HuH-7 (cell line): Measurements from ENCODE around the gene CUL5.
A peak's percentile ranks its signal among the peaks of the same experiment; 100 is the strongest.
"Not testable (repeated sequence)": the region's sequence is repeated elsewhere in the genome, so short reads cannot be mapped to it uniquely, and the experiment has no call there.

ENCODE experiments used
- DNase-seq: peaks from one replicate; pipeline ENCODE4 v3.0.0; 2011; ENCODE audit warnings: low spot score

The CUL5 gene

DNA sequence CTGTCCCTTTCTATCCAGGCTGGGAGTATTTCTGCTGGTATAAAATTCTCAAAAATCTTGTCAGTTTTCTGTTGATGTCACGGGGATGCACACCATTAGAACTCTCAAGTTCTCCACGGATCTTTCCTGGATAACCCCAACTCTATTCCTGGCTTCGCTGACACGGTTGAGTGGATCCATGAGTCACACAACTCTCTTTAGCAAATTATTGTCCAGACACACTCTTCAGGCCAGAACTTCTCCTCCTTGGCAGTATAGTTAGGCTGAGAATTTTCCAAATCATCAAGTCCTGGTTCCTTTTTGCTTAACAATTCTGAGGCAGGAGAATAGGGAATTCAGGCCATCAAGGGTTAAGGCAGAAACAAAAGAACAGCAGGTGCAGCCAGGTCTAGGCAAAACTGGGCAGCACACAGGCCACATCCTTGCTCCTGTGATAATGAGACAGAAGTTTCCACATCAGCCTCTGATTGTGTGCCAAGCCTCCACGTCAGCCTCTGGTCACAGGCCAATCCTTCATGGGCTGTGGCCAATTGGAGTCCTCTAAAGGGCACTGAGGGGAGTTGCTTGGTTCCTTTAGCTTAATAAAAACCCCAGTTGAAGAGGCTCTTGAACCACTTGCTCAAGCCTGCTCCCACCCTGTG lies 106.9 kb downstream of the CUL5 start:
- no peak for DNase-seq

DNA sequence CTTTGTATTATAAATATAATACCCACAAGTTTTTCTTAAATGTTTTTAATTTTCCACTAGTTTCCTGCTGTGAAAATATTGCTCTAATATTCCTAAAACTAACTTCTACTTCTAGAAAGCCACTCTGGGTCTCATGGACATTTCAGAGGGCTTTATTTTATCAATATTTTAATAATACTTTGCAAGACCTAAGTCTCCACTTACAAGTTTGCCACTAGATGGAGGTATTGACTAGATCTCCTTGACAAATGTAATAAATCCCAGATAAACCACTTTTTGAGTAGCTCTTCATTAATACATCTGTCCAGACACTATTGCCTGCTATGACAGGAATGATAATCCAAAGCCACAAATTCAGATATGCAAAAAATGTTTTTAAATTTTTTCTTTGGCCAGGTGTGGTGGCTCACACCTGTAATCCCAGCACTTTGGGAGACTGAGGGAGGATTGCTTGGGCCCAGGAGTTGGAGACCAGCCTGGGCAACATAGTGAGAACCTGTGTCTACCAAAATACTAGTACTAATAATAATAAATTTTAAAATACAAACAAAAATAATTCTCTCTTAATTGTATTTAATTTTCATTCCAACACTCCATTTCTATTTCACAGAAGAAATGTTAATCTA lies 109.2 kb downstream of the CUL5 start:
- peak; percentile 44 for DNase-seq

- not testable (repeated sequence) for DNase-seq
Measured at GRCh38 chr11:108120936-108121273, 112.2 kb downstream of the CUL5 start.

DNA sequence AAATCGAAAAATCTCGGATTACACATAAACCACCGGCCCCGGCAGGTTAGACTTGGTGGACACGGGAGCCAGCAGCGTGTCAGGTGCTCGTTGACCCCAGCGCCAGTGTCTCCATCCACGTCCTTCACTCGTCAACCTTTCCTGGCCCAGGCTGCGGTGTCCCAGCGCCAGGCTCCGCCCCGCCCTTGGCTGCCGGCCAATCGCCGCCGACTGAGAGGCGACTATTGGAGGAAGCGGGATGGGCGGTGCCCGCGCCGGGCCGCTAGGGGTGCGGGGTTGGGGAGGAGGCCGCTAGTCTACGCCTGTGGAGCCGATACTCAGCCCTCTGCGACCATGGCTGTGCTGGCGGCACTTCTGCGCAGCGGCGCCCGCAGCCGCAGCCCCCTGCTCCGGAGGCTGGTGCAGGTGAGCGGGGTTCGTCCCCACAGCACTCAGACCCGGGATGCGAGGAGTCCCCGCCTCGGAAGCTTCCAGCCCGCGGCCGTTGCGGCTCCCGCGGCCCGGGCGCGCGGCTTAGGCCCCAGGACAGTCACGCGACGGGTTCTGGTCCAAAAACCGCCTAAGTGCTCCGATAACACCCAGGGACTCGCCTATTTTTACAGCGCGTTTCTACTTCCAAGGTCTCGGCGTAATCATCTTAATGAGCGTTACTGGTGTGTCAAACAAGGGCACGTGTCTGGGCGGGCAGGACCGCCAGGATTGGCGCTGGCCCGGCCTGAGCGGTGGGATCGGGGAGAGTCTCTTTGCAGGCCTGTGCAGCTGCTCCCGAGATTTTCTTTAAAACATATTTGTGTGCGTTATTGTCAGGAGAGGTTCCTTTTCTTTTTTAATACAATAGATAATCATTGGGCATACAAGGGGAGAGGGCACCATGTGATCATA lies 112.8 kb downstream of the CUL5 start, which contains the start of gene ACAT1:
Gene ACAT1 (plus strand): TSS at position 294 of the 882 bp plus-strand sequence. CDS start 40 bp downstream, at position 334.
- peak; percentile 92 for DNase-seq

- no peak for DNase-seq
Measured at GRCh38 chr11:108122166-108122628, 113.5 kb downstream of the CUL5 start.

DNA sequence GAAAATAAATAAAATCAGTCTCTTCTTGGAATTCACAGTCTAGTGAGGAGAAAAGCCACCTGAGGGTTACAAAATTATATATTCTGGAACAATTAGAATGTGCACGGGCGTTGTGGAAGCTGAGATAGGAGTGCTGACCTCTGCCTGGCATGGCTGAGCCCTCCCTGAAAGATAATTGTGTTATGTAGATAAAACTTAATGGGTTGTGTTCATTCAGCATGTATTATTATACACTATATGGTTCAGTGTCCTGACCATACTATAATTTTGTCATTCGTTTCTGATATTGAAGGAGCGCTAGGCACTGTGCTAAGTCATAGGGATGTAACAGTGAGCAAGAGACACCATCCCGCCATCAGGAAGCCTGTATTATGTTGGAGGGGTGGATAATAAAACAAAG lies 116.4 kb downstream of the CUL5 start:
- no peak for DNase-seq

DNA sequence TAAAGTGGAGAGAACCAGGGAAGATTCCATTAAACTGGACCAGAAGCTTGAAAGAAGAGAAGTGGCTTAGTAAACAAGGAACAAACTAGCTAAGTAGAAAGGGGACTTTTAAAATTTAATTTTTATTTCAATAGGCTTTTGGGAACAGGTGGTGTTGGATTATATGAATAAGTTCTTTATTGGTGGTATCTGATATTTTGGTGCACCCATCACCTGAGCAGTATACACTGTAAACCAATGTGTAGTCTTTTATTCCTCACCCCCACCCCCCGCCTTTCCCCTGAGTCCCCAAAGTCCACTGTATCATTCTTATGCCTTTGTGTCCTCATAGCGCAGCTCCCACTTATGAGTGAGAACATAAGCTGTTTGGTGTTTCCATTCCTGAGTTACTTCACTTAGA lies 120.1 kb downstream of the CUL5 start:
- DNase-seq: no peak

DNA sequence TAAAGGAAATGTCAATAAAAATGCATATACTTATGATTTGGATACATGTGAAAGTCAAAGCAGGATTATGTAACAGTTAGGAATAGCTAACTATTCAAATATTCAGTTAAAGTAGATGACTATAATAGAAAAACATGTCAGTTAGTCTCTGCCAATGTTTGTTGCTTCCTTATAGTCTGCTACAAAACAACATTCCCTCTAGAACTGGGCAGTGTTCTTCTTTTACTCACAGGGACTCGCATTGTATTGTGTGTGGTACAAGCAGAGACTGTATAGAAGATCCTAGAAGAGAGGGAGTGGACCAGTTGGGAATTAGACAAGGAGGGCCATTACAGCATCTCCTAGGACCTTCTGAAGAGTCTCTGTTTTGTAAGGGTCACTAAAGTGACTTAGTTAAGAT lies 123.3 kb downstream of the CUL5 start:
- DNase-seq: no peak

DNA sequence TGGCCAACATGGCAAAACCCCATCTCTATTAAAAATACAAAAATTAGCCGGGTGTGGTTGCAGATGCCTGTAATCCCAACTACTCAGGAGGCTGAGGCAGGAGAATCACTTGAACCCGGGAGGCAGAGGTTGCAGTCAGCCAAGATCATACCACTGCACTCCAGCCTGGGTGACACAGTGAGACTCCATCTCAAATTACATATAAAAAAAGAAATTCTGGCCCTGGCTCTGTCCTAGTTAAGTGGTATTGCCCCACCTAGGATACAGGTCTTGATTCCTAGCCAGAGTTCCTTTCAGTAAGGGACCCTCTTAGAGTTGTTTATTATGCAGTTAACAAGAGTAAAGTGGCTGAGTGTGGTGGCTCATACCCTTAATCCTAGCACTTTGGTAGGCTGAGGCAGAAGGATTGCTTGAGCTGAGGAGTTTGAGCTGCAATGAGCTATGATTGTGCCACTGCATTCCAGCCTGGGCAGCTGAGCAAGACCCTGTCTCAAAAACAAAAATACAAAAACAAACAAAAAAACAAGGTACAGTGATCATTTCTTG lies 124.4 kb downstream of the CUL5 start:
- DNase-seq: not testable (repeated sequence)

DNA sequence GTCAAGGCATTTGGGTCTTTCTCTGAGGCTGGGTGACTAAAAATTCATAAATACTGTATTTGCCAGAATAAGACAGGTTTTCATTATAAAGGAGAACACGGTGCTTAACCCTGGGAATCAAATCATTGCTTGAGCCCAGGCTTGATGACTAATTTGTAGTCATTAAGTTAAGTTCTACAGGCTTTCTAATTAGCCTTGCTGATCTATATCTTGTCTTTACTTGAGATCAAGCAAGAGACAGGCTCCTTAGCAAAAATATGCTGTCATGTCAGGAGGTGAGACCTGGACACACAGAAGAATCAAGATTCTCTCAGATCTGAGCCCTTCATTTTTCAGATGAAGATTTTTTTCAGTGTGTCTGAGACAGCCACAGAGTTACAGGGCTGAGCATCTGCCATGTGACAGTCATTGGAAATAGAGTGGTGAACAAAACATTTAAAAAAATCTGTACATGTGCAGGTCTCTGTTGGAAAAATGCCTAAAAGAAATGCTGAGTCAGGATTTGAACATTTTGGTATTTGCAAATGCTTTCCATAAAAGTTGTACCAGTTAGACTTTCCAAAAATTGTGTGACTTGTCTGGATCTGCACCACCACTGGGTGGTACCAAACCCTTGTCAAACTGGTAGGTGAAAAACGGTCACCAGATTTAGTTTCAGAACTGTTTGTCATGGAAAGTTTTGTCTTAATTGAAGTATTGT lies 127.3 kb downstream of the CUL5 start:
- no peak for DNase-seq

DNA sequence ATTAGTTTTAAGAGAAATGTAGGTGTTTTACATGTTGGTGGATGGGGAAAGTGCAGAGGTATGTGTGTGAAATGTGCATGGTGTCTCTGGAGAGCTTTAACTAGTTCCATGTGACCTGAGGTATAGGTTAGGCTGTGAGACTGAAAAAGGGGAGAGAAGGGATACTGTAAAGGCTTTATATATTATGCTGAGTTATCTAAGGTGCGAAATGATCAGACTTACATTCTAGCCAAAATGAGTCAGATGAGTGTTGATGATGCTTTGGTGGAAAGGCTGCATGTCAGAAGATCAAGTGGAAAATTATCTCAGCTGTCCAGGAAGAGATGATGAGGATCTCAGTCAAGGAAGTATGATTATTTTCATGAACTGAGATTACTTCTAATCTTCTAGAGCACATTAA lies 128.5 kb downstream of the CUL5 start:
- no peak for DNase-seq

DNA sequence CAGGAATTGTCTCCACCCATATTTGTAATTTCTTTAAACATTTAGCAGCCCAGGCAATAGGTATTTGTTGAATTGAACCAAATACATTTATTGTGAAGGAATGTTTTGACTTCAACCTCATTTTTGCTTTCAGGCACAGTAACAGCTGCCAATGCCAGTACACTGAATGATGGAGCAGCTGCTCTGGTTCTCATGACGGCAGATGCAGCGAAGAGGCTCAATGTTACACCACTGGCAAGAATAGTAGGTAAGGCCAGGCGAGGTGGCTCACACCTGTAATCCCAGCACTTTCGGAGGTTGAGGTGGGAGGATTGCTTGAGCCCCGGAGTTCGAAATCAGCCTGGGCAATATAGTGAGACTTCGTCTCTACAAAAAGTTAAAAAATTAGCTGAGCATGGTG lies 133.6 kb downstream of the CUL5 start:
- DNase-seq: no peak

DNA sequence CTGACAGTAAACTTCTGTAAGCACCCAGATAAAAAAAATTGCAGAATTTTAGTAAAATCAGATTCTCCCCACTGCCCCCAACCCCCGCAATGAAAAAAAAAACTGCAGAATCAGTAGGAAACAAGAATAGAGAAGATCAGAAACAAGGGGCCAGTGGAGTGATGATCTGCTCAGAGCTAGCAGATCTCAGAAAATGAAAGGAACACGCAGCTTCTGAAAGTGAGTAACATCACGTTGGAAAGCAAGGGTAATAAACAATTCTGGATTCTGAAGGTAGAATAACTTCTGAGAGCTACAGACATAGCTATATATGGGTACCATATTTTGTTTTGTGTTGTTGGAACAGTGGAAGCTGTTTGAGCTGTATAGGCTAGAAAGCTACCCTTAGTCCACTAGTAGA lies 135.9 kb downstream of the CUL5 start:
- DNase-seq: no peak

- no peak for DNase-seq
Measured at GRCh38 chr11:108147150-108147549, 138.5 kb downstream of the CUL5 start.

DNA sequence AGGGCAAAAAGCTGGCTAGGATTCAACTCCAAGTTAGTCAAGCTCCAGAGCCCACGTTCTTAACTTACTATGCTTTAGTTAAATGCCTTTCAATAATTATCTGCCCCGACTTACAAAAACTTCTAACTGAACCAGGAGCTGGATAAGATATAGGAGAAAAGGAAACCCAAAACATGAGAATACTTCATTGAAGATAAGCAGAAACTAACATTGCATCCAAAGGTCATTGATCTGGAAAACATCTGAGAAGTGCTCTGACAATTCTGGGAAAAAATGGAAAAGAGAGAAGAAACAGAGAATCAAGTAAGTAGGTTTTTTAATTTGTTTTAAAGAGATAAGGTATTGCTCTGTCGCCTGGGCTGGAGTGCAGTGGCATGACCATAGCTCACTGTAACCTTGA lies 139.9 kb downstream of the CUL5 start:
- DNase-seq: no peak

DNA sequence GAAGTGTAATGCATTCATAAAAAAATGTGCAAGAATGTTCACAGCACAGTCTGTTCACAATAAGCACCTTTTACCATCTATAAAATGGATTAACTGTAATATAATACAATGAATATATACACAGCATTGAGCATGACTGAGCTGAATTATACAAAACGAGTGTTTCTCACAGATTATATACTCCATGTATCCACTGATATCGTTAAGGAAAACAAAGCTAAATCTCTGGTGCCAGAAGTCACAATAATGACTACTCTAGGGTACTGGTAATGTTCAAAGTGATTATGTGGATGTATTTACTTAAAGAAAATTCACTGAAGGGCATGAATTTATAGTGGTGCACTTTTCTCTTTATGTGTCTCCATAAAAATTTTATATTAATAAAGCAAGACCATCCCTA lies 145.9 kb downstream of the CUL5 start:
- no peak for DNase-seq
